Bronchial epithelial cell (primary cell): ENCODE results near the gene HMCN1. TPM values are rescaled to one million over a fixed set of nuclear protein-coding genes. Genes with fewer than 3 reads are reported as not detected.
"Not testable (repeated sequence)": the region's sequence is repeated elsewhere in the genome, so short reads cannot be mapped to it uniquely, and the experiment has no call there.

Experiments
- DNase-seq: peaks from one replicate; pipeline ENCODE4 v3.0.0-alpha.2; 2010; ENCODE audit warnings: low read depth
- FAIRE-seq: peaks from 2 replicates; lab custom pipeline; 2011; peaks lifted over from hg19 to GRCh38; lab: Jason Lieb, UNC
- H3K27me3 ChIP-seq: 2 replicates; pipeline ENCODE4 v1.5.1; 2011; ENCODE audit warnings: low read length; ENCODE audit not compliant: control insufficient read depth, insufficient read depth
- H3K36me3 ChIP-seq: 2 replicates; pipeline ENCODE4 v1.5.1; 2011; ENCODE audit warnings: low read length; ENCODE audit not compliant: control insufficient read depth, insufficient read depth
- H3K4me3 ChIP-seq: 2 replicates; pipeline ENCODE4 v1.5.1; 2011; ENCODE audit warnings: mild to moderate bottlenecking, low read depth, low read length, control low read depth
- total RNA-seq: library from RNA; depleted of rRNA; stranded (reverse); fragments of >200 nt; gene quantifications from 2 replicates; pipeline ENCODE4 v1.2.1, GENCODE V29; 2014
- TF ChIP-seq, protein P1 (sequence below): IDR thresholded peaks from 2 replicates; pipeline ENCODE4 v1.5.1; 2011; ENCODE audit warnings: mild to moderate bottlenecking, moderate library complexity, low read length, control low read depth, inconsistent platforms; ENCODE audit not compliant: insufficient read depth, severe bottlenecking

HMCN1 gene
- total RNA-seq, 1 donor from 2014 or later = 1.1 TPM

DNA sequence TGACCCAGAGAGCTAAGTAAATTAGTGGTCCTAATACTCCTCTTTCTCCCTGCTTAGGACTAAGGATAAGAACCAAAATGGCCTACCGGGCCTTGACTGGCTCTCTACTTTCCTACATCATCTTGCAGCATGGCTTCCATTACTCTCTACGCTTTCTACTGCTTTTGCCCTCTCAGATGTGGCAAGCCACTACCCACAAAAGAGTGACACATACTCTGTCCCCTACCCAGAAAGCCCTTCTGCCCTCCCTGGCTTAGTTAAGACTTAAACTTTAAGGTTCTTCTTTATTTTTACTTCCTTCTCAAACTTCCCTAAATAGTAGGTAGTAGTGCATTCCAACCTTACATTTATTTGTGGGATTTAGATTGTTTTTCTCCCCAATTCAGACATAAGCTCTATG lies 412.8 kb downstream of the HMCN1 start:
- no peak for DNase-seq
- no peak for FAIRE-seq
- Histone ChIP-seq H3K27me3 (no peaks in the 10 kb centered on the region), H3K36me3 (no peaks in the 10 kb centered on the region), H3K4me3 (no peak overlapping the region)
- TF ChIP-seq, protein P1, sequence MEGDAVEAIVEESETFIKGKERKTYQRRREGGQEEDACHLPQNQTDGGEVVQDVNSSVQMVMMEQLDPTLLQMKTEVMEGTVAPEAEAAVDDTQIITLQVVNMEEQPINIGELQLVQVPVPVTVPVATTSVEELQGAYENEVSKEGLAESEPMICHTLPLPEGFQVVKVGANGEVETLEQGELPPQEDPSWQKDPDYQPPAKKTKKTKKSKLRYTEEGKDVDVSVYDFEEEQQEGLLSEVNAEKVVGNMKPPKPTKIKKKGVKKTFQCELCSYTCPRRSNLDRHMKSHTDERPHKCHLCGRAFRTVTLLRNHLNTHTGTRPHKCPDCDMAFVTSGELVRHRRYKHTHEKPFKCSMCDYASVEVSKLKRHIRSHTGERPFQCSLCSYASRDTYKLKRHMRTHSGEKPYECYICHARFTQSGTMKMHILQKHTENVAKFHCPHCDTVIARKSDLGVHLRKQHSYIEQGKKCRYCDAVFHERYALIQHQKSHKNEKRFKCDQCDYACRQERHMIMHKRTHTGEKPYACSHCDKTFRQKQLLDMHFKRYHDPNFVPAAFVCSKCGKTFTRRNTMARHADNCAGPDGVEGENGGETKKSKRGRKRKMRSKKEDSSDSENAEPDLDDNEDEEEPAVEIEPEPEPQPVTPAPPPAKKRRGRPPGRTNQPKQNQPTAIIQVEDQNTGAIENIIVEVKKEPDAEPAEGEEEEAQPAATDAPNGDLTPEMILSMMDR = no peak

DNA sequence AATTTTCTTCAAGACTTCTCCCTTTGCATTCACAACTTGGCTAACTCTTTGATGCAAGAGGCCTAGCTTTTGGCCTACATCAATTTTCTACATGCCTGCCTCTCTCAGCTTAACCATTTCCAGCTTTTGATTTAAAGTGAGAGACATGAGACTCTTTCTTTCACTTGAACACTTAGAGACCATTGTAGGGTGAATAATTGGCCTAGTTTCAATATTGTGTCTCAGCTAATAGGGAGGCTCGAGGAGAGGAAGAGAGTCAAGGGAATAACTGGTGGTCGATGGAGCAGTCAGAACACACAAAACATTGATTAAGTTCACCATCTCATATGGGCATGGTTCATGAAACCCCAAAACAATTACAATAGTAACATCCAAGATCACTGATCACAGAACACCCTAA lies 415.4 kb downstream of the HMCN1 start:
- no peak for FAIRE-seq
- no peaks in the 10 kb centered on the region for H3K36me3 ChIP-seq

DNA sequence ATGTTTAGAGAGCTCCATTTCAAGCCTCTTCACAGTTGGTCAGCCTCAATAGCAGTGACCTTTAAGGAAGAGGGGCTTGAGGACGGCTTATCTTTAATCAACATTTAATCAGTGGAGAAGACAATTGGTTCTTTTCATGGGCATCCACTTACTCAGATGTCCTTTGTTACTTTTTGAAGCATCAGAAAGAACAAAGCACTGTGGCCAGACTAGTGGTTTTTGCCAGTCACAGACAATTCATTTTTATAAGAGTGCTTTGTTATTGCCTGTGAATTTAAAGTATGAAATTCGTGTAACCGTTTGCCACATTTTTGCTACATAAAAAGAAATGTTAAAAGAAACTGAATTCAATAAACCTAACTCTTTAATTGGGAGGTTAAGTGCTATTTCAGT lies 418.0 kb downstream of the HMCN1 start:
- FAIRE-seq (no peak), DNase-seq (no peak)
- no peaks in the 10 kb centered on the region for H3K27me3 ChIP-seq
- TF ChIP-seq, protein P1 = no peak
- no peaks in the 10 kb centered on the region for H3K36me3 ChIP-seq
- H3K4me3 ChIP-seq = no peak overlapping the region

More for the DNA sequence above, 415.4 kb downstream of the HMCN1 start:
- TF ChIP-seq, protein P1 = no peak
- no peak overlapping the region for H3K4me3 ChIP-seq
- no peaks in the 10 kb centered on the region for H3K27me3 ChIP-seq
- DNase-seq = no peak

DNA sequence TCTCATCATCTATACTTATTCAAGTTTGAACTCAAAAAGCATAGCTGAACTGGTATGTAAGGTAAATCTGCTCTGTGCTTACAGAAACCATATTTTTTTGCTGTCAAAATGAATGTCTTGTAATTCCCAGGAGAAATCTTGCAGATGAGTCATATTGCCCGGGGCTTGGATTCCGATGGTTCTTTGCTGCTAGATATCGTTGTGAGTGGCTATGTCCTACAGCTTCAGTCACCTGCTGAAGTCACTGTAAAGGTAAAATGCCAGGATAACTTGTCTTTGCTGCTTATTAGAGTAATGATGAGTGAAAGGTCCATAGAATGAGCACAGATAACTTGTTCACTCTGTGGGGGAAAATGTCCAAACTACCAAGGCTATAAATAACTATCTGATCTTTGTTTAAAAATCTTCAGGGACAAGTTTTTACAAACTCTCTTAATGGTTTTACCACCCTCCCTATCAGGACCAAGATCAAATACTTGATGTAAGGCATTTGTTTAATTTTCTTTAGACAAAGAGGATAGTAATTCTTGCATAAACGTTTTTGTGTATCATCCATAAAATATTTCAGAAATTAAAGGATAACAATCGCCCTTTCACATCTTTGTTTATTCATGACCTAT lies 418.5 kb downstream of the HMCN1 start:
- DNase-seq = peak; percentile 85
- TF ChIP-seq, protein P1 = no peak

DNA sequence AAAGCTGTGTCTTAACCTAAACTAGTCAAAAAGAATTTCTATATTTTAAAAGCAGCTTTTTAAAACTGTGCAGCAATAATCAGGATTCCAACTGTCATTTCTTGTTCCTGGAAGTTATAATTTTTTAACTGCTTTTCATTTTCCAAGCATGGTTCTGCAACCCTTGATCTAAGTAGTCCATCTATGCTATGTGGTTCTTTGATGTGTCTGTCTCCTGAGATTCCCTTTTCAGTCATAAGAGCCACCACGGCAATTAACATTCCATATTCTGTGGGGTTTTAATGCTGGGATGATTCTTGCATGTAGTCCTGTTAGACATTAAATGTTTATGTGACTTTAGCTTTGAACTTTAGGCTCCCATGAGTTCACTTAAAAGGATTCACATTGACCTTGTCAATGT lies 420.5 kb downstream of the HMCN1 start:
- DNase-seq (no peak), FAIRE-seq (no peak)
- Histone ChIP-seq H3K4me3 (no peak overlapping the region), H3K36me3 (no peaks in the 10 kb centered on the region), H3K27me3 (no peaks in the 10 kb centered on the region)
- TF ChIP-seq, protein P1 = no peak

More for the DNA sequence above, 418.5 kb downstream of the HMCN1 start:
- no peaks in the 10 kb centered on the region for H3K27me3 ChIP-seq
- no peaks in the 10 kb centered on the region for H3K36me3 ChIP-seq
- H3K4me3 ChIP-seq = no peak overlapping the region
- FAIRE-seq = no peak

DNA sequence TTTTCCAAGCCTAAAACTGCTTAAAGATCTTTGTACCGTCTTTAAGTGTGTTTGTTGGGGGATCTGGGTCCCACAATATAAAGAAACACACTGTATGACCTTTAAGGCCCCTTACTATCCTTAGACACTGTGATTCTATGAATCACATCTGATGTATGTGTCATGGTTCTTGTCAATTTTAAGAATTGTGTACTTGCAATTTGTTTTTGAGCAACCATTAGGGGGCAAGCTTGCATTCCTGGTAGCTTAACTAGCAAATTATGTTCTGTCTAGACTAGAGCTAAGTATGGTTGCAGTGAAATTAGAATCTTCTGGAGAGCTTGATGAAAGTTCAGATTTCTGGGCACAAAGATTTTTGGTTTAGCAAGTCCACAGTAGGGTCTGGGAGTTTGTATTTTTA lies 421.4 kb downstream of the HMCN1 start:
- H3K27me3 ChIP-seq = no peaks in the 10 kb centered on the region
- TF ChIP-seq, protein P1 = peak; percentile 57
- no peak for FAIRE-seq
- peak; percentile 82 for DNase-seq
- H3K36me3 ChIP-seq = no peaks in the 10 kb centered on the region
- H3K4me3 ChIP-seq = no peak overlapping the region

DNA sequence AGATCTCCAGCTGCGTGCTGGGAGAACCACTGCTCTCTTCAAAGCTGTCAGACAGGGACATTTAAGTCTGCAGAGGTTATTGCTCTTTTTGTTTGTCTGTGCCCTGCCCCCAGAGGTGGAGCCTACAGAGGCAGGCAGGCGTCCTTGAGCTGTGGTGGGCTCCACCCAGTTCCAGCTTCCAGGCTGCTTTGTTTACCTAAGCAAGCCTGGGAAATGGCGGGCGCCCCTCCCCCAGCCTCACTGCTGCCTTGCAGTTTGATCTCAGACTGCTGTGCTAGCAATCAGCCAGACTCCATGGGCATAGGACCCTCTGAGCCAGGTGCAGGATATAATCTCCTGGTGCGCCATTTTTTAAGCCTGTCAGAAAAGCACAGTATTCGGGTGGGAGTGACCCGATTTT lies 428.7 kb downstream of the HMCN1 start:
- not testable (repeated sequence) for FAIRE-seq, H3K27me3 ChIP-seq, H3K36me3 ChIP-seq, DNase-seq, H3K4me3 ChIP-seq
